ENCODE results near the gene ABCC11. TPM values are rescaled to one million over a fixed set of nuclear protein-coding genes. Genes with fewer than 3 reads are reported as not detected.
"Not testable (repeated sequence)": the region's sequence is repeated elsewhere in the genome, so short reads cannot be mapped to it uniquely, and the experiment has no call there.

The ABCC11 gene
- total RNA-seq, 1 donor from 2014 or later, result not detected

- no peak for DNase-seq (ENCODE audit: low read depth)
Observed at GRCh38 chr16:48250520-48251278, 3.4 kb upstream of the ABCC11 start.

- DNase-seq (ENCODE audit: low read depth), result no peak
Observed at GRCh38 chr16:48246066-48246465, 1.3 kb downstream of the ABCC11 start.

DNA sequence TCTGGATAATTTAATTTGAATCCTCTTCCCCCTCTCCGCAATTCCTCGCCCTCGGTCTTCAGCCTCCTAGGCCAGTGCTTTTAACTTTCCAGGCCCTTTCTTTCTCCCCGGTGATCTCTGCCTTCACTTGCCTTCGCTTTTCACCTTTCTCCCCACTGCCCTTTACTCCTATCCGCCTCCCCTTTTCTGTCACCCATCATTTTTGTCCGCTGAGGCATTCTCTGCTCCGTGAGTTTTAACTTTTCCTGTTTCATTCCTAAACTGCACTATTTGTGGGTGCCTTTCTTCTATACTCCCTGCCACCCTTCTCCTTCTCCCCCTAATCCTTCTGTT is 2.5 kb downstream of the ABCC11 start:
- DNase-seq (ENCODE audit: low read depth), result peak; percentile 6

- peak; percentile 94 for DNase-seq (ENCODE audit: low read depth)
Observed at GRCh38 chr16:48244080-48244862, 3.1 kb downstream of the ABCC11 start, which contains the start of gene LONP2. Gene LONP2 (plus strand): TSS chr16:48244300. CDS start chr16:48244389, 89 bp downstream.

GRCh38 chr16:48240147-48240546 is 7.2 kb downstream of the ABCC11 start:
- DNase-seq (ENCODE audit: low read depth), result not testable (repeated sequence)

- no peak for DNase-seq (ENCODE audit: low read depth)
Observed at GRCh38 chr16:48236286-48236685, 11.1 kb downstream of the ABCC11 start.

- DNase-seq (ENCODE audit: low read depth), result no peak
Observed at GRCh38 chr16:48235556-48236136, 11.7 kb downstream of the ABCC11 start.

DNA sequence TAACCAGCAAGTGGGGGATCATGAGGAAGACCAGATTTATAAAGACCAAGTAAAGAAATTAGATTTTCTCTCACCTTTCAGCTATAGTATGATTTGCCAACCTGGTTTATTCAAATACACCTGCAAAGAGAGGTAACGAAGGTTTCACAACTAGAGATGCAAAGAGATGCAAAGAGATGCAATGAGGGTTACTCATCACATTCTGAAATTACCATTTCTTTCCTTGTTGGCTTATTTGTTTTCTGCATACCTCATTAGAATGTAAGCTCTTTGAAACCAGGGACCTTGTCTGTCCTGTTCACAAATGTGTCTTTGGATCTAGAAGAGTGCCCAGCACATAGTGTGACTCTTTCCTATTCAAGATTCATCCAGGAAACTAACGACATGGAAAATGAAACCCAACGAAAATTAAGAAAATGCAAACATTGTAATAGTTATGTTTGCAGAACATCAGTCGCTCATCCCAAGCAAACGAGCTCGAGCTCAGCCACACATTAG is 12.2 kb downstream of the ABCC11 start:
- DNase-seq (ENCODE audit: low read depth), result no peak

DNA sequence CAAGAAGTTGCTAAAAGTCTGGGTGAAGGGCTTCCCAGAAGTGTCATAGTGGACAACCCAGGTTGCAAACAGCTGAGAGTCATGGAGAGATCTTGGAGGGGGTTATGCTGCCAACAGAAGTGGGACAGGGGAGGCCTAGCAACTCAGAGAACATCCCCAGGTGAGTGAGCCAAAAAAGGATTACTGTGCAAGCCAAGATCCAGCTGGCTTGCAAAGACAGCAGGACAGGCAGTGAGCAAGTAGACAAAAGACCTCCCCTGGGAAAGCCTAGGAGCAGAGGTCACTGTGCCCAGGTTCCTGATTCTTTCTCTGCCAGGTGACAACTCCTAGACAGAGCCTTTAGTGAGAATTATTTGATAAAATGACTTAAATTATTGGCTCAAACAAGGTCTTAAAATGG is 12.7 kb downstream of the ABCC11 start:
- DNase-seq (ENCODE audit: low read depth), result no peak

DNA sequence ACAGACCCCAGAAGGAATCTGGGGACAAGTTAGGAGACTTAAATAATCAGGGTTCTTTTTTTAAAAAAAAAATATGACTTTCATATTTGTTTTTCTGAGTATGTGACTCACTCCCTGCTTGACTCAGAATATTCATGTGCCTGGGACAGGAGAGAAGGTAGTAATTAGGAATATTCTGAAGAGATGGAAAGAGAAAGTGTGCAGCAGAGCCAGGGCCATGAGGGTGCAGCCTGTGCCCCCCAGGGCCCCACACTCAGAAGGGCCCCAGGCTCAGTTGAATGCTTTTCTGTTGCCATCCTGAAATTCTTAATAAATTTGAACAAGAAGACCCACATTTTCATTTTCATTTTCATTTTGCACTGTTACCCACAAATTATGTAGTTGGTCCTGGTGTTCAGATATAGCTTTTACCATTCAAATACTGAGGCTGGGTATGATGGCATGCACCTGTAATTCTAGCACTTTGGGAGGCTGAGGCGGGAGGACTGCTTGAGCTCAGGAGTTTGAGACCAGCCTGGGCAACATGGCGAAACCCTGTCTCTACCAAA is 14.8 kb downstream of the ABCC11 start:
- no peak for DNase-seq (ENCODE audit: low read depth)

- peak; percentile 10 for DNase-seq (ENCODE audit: low read depth)
Observed at GRCh38 chr16:48231727-48232492, 15.4 kb downstream of the ABCC11 start.

- DNase-seq (ENCODE audit: low read depth), result no peak
Observed at GRCh38 chr16:48225456-48225855, 21.9 kb downstream of the ABCC11 start.

DNA sequence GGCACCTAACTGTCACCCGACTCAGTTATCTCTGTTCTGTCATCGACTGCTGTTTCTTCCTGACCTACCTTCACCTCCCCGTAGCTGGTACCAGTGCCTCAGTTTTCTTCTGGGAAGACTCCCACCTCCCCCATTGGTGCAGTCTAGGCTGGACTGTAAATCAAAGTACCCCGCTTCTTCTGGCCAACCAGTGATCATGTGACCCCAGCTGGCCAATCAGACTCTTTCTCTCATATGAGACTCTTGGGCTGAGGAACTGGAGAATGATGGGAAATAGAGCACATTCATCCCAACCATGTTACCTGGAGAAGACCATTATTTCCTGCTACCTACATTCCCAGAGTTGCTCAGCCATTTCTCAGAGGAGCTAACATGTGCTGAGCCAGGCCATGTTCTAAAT is 23.8 kb downstream of the ABCC11 start:
- DNase-seq (ENCODE audit: low read depth), result no peak

- no peak for DNase-seq (ENCODE audit: low read depth)
Observed at GRCh38 chr16:48220891-48221290, 26.4 kb downstream of the ABCC11 start.

- DNase-seq (ENCODE audit: low read depth), result no peak
Observed at GRCh38 chr16:48218473-48218872, 28.9 kb downstream of the ABCC11 start.

DNA sequence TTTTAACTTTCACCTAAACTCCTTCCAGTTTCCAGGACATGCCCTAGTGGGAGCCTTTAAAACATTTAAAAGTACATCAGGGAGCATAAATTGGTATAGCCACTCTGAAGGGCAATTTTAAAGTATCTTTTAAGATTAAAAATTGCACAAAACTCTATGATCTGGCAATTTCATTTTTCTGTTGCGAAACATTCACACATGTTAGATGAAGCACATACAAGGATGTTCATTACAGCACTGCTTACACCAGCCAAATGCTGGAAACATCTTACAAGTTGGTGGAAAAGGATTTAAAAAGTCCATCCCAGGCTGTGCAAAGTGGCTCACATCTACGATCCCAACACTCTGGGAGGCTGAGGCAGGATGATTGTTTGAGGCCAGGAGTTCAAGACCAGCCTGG is 29.6 kb downstream of the ABCC11 start:
- no peak for DNase-seq (ENCODE audit: low read depth)

DNA sequence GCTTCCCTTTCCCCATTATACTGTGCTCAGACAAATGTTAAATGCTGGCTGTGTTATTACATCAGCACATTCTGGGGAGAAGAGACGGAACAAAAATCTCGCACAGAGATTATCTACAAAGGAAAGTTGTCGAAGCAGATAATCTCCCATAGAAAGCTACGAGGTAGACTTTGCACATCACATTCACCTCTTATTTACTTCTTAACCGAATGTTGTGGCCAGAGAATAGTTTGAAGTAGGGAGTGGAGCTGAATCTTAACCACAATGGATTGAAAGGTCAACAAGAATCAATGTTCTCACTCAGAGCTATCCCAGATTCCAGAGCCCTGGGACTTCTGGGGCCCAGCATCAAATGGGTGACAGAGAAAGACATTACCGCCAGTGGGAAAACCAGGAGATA is 31.6 kb downstream of the ABCC11 start:
- DNase-seq (ENCODE audit: low read depth), result no peak

- DNase-seq (ENCODE audit: low read depth), result no peak
Observed at GRCh38 chr16:48212033-48212432, 35.3 kb downstream of the ABCC11 start.

GRCh38 chr16:48210747-48211146 is 36.6 kb downstream of the ABCC11 start:
- DNase-seq (ENCODE audit: low read depth), result no peak

GRCh38 chr16:48206594-48207242 is 40.6 kb downstream of the ABCC11 start:
- no peak for DNase-seq (ENCODE audit: low read depth)

GRCh38 chr16:48204825-48205151 is 42.6 kb downstream of the ABCC11 start:
- no peak for DNase-seq (ENCODE audit: low read depth)

All from myocyte (in vitro differentiated cells).